GM18498 (cell line): ENCODE measurements around the gene MXD4.
"Not testable (repeated sequence)": the region's sequence is repeated elsewhere in the genome, so short reads cannot be mapped to it uniquely, and the experiment has no call there.

ENCODE experiments used
- ATAC-seq: cut with Tn5 transposase; IDR thresholded peaks from one replicate; pipeline ENCODE4 v1.9.1; 2021; ENCODE audit warnings: mild to moderate bottlenecking, moderate library complexity; ENCODE audit not compliant: unreplicated experiment

MXD4 gene

DNA sequence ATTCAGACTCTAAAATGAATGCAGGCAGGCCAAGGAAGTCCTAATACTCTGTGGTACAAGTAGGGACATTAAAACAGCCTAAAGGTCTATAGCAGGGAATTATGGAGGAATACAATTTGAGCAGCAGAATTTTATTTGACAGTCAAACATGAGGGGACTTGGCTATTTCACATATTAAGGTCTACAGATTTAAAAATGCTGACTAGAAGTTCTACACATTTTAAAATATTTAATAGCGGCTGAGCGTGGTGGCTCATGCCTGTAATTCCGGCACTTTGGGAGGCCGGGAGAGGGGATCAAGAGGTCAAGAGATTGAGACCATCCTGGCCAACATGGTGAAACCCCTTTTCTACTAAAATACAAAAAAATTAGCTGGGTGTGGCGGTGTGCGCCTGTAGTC lies 30.8 kb downstream of the MXD4 start:
- ATAC-seq = no peak

DNA sequence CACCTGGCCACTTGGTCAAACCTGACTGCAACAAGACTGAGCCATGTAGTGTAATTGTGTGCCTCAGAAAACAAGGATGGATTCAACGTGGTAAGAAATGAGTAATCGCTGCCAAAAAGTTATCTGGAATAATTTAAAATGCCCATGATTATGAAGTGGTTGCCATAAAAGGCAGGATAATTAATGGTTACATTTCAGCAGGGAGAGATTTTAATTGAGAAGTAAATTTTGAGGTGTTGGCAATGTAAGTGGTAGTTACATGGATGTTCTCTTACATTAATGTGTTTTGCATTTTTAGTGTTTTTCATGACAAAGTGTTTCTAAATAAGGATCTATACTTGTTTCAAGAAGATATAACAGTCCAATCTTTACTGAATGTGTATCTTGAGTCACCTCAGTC lies 35.6 kb downstream of the MXD4 start:
- ATAC-seq = no peak

- no peak for ATAC-seq
Measured at GRCh38 chr4:2222838-2223237, 39.1 kb downstream of the MXD4 start.

DNA sequence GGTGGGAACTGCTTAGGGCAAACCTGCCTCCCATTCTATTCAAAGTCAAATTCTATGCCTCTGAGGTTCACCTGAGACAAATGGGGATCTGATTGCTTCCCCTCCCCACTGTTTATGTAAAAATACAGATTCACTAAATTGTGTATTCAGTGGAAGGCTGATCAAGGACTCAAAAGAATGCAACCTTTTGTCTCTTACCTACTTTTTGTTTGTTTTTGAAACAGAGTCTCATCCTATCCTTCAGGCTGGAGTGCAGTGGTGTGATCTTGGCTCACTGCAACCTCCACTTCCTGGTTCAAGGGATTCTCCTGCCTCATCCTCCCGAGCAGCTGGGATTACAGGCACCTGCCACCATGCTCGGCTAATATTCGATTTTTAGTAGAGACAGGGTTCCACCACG lies 40.5 kb downstream of the MXD4 start:
- ATAC-seq = not testable (repeated sequence)

DNA sequence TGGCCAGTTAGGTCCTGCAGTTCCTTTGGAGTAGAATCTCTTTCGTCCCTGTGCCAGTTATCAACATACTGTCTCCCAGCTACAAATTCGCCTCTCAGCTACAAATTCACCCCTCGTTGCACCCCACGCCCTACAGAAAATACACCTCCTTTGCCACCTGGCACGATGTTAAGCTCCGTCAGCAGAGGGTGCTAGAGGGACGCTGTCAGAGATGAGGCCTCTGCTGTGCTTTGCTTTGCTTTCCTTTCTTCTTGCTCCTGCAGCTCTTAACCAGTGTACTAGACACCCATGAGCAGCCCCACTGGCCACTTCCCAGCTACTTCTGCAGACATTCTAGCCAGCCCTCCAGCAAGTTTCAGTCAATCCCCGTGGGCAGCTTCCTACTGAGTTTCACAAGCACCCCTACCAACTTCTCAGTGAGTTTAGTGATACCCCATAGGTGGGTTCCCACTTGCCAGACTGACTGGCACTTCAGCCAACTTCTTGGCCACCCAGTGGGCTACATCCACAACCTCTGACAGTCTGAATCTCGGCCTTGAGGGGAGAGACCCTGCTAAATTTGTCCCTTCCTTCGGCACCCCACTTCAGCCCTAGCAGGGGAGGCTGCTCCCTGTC lies 41.8 kb downstream of the MXD4 start:
- peak; percentile 71 for ATAC-seq

GRCh38 chr4:2219233-2219760 lies 42.6 kb downstream of the MXD4 start:
- no peak for ATAC-seq

GRCh38 chr4:2218436-2218835 lies 43.5 kb downstream of the MXD4 start:
- ATAC-seq = no peak

- ATAC-seq = no peak
Measured at GRCh38 chr4:2217726-2218125, 44.2 kb downstream of the MXD4 start.

- no peak for ATAC-seq
Measured at GRCh38 chr4:2212831-2213230, 49.1 kb downstream of the MXD4 start.

DNA sequence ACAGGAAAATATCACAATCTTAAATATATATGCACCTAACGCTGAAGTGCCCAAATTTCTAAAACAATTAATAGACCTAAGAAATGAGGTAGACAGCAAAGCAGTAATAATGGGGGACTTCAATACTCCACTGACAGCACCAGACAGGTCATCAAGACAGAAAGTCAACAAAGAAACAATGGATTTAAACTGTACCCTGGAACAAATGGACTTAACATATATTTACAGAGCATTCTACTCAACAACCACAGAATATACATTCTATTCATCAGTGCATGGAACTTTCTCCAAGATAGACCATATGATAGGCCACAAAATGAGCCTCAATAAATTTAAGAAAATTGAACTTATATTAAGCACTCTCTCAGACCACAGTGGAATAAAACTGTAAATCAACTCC lies 59.1 kb downstream of the MXD4 start:
- ATAC-seq = not testable (repeated sequence)
